GM10248 (cell line): Measurements from ENCODE around the gene SRSF2.
A peak's percentile ranks its signal among the peaks of the same experiment; 100 is the strongest.

Experiments
- CTCF ChIA-PET: fragments of 300-600 bp; sonication (Branson Sonifier 250); formaldehyde crosslinking; extraction: SDS; loops from one replicate; lab custom pipeline; 2021; ENCODE audit warnings: antibody characterized with exemption; lab: Yijun Ruan, JAX
- POLR2A ChIA-PET: fragments of 350-650 bp; sonication (Branson Sonifier 250); formaldehyde crosslinking; extraction: SDS; loops from one replicate; lab custom pipeline; 2020; ENCODE audit warnings: antibody characterized with exemption; lab: Yijun Ruan, JAX
- DNase-seq: peaks from one replicate; pipeline ENCODE4 v3.0.0; 2012; ENCODE audit errors: extremely low spot score
- CTCF ChIP-seq: IDR thresholded peaks from 2 replicates; pipeline ENCODE4 v1.5.1; 2012; ENCODE audit warnings: mild to moderate bottlenecking, low read depth; ENCODE audit errors: extremely low read depth, missing control alignments, control extremely low read depth

SRSF2 gene

GRCh38 chr17:76697702-76698465 is 39.2 kb downstream of the SRSF2 start:
- ChIA-PET CTCF (interaction anchor here (1.0 to 3.8 kb wide), 2 partner anchors 10 to 16 kb away, joined by 3 to 20 read pairs; no protein-coding TSS in a partner anchor), POLR2A (no interaction called here)
- DNase-seq: no peak

GRCh38 chr17:76696763-76697701 is 40.1 kb downstream of the SRSF2 start:
- TF ChIP-seq CTCF: no peak
- POLR2A ChIA-PET: no interaction called here
- DNase-seq: peak; percentile 62
- CTCF ChIA-PET: interaction anchor here (1.0 to 3.8 kb wide), 3 partner anchors 9 to 18 kb away, joined by 3 to 20 read pairs (median 8); no protein-coding TSS in a partner anchor

More at GRCh38 chr17:76697702-76698465, 39.2 kb downstream of the SRSF2 start:
- no peak for TF ChIP-seq CTCF

- ChIA-PET POLR2A (no interaction called here), CTCF (interaction anchor here (1.0 to 3.8 kb wide), 3 partner anchors 14 to 72 kb away, joined by 4 to 20 read pairs (median 8); no protein-coding TSS in a partner anchor)
- no peak for DNase-seq
- no peak for TF ChIP-seq CTCF
These were observed 41.9 kb downstream of the SRSF2 start for GRCh38 chr17:76695059-76695831.

GRCh38 chr17:76691379-76692191 is 45.5 kb downstream of the SRSF2 start:
- no peak for TF ChIP-seq CTCF
- ChIA-PET CTCF (interaction anchor here (1.0 to 1.6 kb wide), 4 partner anchors 10 to 169 kb away, joined by 3 to 12 read pairs (median 3); no protein-coding TSS in a partner anchor), POLR2A (no interaction called here)
- DNase-seq: no peak

GRCh38 chr17:76690596-76691280 is 46.4 kb downstream of the SRSF2 start:
- no peak for DNase-seq
- no peak for TF ChIP-seq CTCF
- POLR2A ChIA-PET: no interaction called here
- CTCF ChIA-PET: interaction anchor here (1.0 to 1.6 kb wide), 3 partner anchors 9 to 168 kb away, joined by 3 to 12 read pairs (median 3); no protein-coding TSS in a partner anchor
